ENCODE results near the gene CARHSP1. TPM values are rescaled to one million over a fixed set of nuclear protein-coding genes. Genes with fewer than 3 reads are reported as not detected.

The CARHSP1 gene
- total and polyA plus RNA-seq, 2 of the 4 experiments (the other 2 are of a cell fraction) = 121 to 138 TPM

DNA sequence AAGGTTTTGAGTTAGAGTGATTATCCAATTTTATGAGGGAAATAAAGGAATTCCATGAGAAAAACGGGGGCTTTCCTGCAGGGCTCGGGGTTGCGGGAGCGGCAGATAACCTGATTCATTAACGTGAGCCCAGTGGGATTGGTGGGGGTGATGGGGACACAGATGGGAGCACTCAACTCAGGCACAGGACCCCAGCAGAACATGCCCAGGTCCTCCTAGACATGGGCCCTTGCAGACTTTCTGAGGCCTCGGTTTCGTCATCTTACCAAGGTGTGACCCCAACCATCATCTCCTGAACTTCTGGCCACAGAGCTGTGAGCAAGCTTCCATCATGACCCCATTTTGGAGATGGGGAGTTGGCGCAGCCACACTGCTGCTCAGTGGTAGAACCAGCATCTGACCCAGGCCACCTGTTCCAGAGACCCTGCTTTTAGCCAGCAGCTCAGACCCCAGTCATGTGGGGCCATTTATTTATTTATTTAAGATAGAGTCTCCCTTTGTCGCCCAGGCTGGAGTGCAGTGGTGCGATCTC, 22.3 kb downstream of the CARHSP1 start:
- dilution Hi-C loops (cut with HindIII; ENCODE audit: low sequenced_read_pairs, unreplicated experiment) (no loop called here), in situ Hi-C loops (cut with MboI; ENCODE audit: low sequenced_read_pairs) (no loop called here), intact Hi-C loops (cut with micrococcal nuclease) (no loop called here)
- Histone ChIP-seq H2BK120ac (ENCODE audit: low read depth, low read length) (no peak overlapping the region), H3K14ac (replicated peaks; ENCODE audit: low read depth, low read length) (no peak overlapping the region), H4K5ac (ENCODE audit: low read depth, low read length) (no peak overlapping the region), H2AK5ac (ENCODE audit: low read depth, low read length) (no peak overlapping the region), H3K79me1 (ENCODE audit: low read depth in 1 of 2, low read length in 2 of 2) (peaks cover 17 to 53% of the 10 kb centered on the region in 2 experiments; a peak in 3 of 4 replicates), H2BK5ac (ENCODE audit: low read depth, low read length, poor library complexity, severe bottlenecking) (no peak overlapping the region), H2BK20ac (ENCODE audit: low read depth, low read length) (no peak overlapping the region), H3K9ac (ENCODE audit: low read depth, low read length) (no peak overlapping the region), H4K8ac (ENCODE audit: low read depth in 2 of 2, low read length in 2 of 2) (no peak overlapping the region), H2AFZ (replicated peaks; ENCODE audit: low read length, poor library complexity) (no peak overlapping the region), H3K4ac (ENCODE audit: low read depth, low read length) (no peak overlapping the region), H3K23ac (ENCODE audit: low read depth, low read length) (no peak overlapping the region), H4K20me1 (ENCODE audit: insufficient read depth, low read length) (peaks cover 60% of the 10 kb centered on the region), H2AK9ac (replicated peaks; ENCODE audit: low read depth, low read length, poor library complexity) (no peak overlapping the region), H3K9me1 (ENCODE audit: insufficient read depth, low read length) (peaks cover 15% of the 10 kb centered on the region), H4K91ac (ENCODE audit: insufficient read depth, low read depth, low read length) (no peak overlapping the region), H3K56ac (ENCODE audit: extremely low read depth, insufficient read depth, low read length) (no peak overlapping the region), H3K18ac (ENCODE audit: low read depth, low read length) (no peak overlapping the region), H3K4me1 (ENCODE audit: control insufficient read depth, insufficient read depth, low read length) (peaks cover 21% of the 10 kb centered on the region), H3K4me2 (ENCODE audit: low read depth, low read length) (no peak overlapping the region), H3K9me3 (ENCODE audit: control insufficient read depth, insufficient read depth, low read length) (no peaks in the 10 kb centered on the region), H3K27me3 (ENCODE audit: control insufficient read depth, insufficient read depth, low read length) (no peaks in the 10 kb centered on the region), H3K36me3 (ENCODE audit: control insufficient read depth, insufficient read depth, low read length) (peaks cover 39% of the 10 kb centered on the region), H3K27ac (ENCODE audit: insufficient read depth, low read length) (no peak overlapping the region), H2BK15ac (ENCODE audit: low read depth, low read length) (no peak overlapping the region), H3K4me3 (ENCODE audit: insufficient read depth, low read depth, low read length) (no peak overlapping the region)
- TF ChIP-seq FOS (IDR thresholded peaks at IDR 0.05; ENCODE audit: low read depth, low read length) (no peak), NFE2L2 (IDR thresholded peaks at IDR 0.05; ENCODE audit: low read depth, low read length) (no peak), MAFK (IDR thresholded peaks at IDR 0.05; ENCODE audit: low read depth, low read length) (no peak), MXI1 (IDR thresholded peaks at IDR 0.05; ENCODE audit: borderline replicate concordance, low read depth, low read length) (no peak), CEBPB (IDR thresholded peaks at IDR 0.05; ENCODE audit: low read depth, low read length) (no peak), SMC3 (IDR thresholded peaks at IDR 0.05; ENCODE audit: low read depth, low read length) (no peak), RCOR1 (IDR thresholded peaks at IDR 0.05; ENCODE audit: insufficient replicate concordance, low read length) (no peak), BHLHE40 (IDR thresholded peaks at IDR 0.05; ENCODE audit: low read depth, low read length) (no peak), CHD1 (IDR thresholded peaks at IDR 0.05; ENCODE audit: low read depth, low read length) (no peak), MAZ (IDR thresholded peaks at IDR 0.05; ENCODE audit: borderline replicate concordance, low read depth, low read length) (no peak), RFX5 (IDR thresholded peaks at IDR 0.05; ENCODE audit: low read depth, low read length) (no peak), POLR2A (IDR thresholded peaks at IDR 0.05; ENCODE audit: low read depth, low read length) (no peak), RAD21 (IDR thresholded peaks at IDR 0.05; ENCODE audit: low read length) (no peak)
- TF ChIP-seq, protein P1, sequence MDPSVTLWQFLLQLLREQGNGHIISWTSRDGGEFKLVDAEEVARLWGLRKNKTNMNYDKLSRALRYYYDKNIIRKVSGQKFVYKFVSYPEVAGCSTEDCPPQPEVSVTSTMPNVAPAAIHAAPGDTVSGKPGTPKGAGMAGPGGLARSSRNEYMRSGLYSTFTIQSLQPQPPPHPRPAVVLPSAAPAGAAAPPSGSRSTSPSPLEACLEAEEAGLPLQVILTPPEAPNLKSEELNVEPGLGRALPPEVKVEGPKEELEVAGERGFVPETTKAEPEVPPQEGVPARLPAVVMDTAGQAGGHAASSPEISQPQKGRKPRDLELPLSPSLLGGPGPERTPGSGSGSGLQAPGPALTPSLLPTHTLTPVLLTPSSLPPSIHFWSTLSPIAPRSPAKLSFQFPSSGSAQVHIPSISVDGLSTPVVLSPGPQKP (IDR thresholded peaks at IDR 0.05; ENCODE audit: borderline replicate concordance, low read depth, low read length) = no peak
- TF ChIP-seq, protein P2, sequence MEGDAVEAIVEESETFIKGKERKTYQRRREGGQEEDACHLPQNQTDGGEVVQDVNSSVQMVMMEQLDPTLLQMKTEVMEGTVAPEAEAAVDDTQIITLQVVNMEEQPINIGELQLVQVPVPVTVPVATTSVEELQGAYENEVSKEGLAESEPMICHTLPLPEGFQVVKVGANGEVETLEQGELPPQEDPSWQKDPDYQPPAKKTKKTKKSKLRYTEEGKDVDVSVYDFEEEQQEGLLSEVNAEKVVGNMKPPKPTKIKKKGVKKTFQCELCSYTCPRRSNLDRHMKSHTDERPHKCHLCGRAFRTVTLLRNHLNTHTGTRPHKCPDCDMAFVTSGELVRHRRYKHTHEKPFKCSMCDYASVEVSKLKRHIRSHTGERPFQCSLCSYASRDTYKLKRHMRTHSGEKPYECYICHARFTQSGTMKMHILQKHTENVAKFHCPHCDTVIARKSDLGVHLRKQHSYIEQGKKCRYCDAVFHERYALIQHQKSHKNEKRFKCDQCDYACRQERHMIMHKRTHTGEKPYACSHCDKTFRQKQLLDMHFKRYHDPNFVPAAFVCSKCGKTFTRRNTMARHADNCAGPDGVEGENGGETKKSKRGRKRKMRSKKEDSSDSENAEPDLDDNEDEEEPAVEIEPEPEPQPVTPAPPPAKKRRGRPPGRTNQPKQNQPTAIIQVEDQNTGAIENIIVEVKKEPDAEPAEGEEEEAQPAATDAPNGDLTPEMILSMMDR (conservative IDR thresholded peaks at IDR 0.05; ENCODE audit: low read depth, low read length) = no peak
- TF ChIP-seq, protein P3, sequence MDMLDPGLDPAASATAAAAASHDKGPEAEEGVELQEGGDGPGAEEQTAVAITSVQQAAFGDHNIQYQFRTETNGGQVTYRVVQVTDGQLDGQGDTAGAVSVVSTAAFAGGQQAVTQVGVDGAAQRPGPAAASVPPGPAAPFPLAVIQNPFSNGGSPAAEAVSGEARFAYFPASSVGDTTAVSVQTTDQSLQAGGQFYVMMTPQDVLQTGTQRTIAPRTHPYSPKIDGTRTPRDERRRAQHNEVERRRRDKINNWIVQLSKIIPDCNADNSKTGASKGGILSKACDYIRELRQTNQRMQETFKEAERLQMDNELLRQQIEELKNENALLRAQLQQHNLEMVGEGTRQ (IDR thresholded peaks at IDR 0.05; ENCODE audit: low read depth, low read length) = no peak
- no TSS peak for BruUV-seq (replicated peaks)
- DNase-seq (no peak), ATAC-seq (ENCODE audit: low read depth) (no peak)
- ChIA-PET CTCF (no interaction called here), POLR2A (ENCODE audit: unreplicated experiment) (no interaction called here)
- WGBS, 2 experiments (ENCODE audit: extremely low coverage in 2 of 2, insufficient read length in 1 of 2) = 100% methylated on average over 3 of the region's 10 CpGs; no CpG with 5 or more reads in 1 of the 2 experiments
